Erythroblast (primary cell): ENCODE data around the gene TTC38.

Experiments used
- GATA1 ChIP-seq: IDR thresholded peaks from 2 replicates; pipeline ENCODE4 v1.6.1; 2011; ENCODE audit warnings: low read depth, mild to moderate bottlenecking, control low read depth, low read length, moderate library complexity
- POLR2A ChIP-seq: IDR thresholded peaks from 2 replicates; pipeline ENCODE4 v1.6.1; 2011; ENCODE audit warnings: mild to moderate bottlenecking, low read length

DNA sequence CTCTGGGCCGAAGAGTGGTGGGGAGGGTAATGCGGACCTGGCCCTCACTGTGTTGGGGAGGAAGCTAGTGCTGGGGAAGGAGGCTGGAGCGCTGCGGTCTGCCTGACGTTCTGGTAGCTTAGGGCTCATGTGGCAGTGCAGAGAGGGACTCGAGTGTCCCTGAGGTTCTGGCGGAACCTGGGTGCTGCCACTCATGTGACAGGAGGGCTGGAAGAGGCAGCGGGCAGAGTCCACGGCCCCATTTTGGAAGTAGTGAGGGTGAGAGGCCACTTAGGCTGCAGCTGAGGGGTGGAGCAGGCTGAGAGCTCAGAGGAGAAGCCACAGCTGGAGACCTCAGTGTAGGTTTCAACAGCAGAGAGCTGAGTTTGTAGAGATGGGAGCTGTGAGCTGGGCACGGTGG lies 51.5 kb downstream of the TTC38 start:
- TF ChIP-seq POLR2A: no peak
- TF ChIP-seq GATA1: no peak
